Effector CD4-positive, alpha-beta T cell (primary cell): ENCODE results near the gene TADA2A.
"Not testable (repeated sequence)": the region's sequence is repeated elsewhere in the genome, so short reads cannot be mapped to it uniquely, and the experiment has no call there.

Experiments
- DNase-seq: peaks from one replicate; pipeline ENCODE4 v3.0.0-alpha.2; 2020

Gene TADA2A

DNA sequence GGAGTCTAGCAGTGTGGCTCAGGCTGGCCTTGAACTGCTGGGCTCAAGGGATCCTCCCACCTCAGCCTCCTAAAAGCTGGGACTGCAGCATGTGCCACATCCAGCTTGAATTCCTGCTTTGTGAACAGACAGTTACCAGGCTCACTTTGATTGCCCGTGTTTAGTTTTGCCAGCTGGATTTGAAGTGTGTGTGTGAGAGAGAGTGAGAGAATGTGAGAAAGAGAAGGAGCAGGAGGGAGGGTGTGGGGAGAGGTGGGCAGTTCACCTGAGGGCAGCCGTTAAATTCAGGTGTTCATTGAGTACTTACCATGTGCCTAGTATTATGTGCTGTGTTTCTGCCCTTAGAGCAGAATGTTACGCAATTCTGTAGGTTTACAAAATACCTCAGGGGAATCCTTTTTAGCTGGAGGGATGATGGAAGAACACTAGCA, 87.7 kb downstream of the TADA2A start:
- no peak for DNase-seq

DNA sequence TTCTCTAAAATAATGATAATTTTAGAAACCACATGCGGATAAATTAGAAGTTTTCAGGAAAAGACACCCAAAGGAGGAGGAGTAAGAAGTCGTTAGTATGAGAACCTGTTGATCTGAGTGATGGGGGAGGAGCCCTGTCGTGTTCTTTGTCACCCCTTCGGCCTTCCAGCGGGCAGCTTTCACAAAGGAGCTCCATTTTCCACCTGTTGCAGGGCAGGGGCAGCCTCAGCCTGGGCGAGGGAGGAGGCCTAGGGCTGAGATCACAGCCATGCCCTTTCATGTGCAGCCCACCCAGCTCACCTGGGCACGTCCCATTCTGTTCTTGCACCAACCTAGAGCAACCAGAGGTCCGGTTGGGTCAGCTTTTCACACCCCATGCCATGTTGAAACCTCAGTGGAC, 88.3 kb downstream of the TADA2A start:
- no peak for DNase-seq

DNA sequence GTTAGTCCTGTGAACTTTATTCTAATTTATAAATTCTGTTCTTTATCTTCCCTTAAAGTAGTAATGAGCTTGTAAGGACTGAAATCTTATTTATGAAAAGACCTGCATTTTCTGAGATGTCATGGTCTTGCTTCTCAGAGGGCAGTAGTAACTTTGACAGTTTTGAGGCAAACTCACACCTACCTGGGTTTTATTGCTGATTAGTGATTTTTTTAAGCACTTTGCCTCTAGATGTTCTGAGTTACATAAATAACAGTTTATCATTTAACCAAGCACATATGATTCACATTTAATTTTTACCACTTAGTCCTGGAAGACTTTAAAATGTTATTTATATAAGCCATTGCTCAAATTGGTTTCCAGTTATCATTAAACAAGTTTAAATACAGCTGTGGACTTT, 93.7 kb downstream of the TADA2A start:
- no peak for DNase-seq

DNA sequence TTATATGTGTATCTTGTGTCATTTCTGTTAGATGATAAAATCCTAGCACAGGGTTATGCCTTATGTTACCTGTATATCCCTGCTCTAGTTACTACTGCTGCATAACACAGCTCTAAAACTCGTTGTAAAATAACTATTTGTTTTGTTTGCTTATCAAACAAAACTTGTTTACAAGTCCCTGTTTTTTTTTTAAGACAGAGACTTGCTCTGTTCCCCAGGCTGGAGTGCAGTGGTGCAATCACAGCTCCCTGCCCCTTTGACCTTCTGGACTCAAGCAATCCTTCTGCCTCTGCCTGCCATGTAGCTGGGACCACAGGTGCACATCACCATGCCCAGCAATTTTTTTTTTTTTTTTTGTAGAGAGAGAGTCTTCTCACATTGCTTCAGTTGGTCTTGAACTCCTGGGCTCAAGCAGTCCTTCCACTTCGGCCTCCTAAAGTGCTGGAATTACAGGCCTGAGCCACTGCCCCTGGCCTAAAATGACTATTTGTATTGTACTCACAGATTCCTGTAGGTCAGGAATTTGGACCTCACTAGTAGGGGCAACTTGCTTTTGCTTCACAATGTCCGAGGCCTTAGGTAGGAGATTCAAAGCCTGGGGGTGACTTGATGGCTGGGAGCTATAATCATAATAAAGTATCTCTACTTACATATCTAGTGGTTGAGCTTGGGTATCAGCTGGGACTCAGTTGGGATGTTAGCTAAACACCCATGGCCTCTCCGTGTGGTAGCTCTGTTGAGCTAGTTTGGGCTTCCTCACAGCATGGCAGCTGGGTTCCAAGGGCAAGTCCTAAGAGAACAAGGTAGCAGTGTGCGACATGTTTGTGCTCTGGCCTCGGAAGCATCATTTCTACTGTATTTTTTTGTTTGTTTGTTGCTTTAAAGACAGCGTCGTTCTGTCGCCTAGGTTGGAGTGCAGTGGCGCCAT, 95.6 kb downstream of the TADA2A start:
- no peak for DNase-seq

DNA sequence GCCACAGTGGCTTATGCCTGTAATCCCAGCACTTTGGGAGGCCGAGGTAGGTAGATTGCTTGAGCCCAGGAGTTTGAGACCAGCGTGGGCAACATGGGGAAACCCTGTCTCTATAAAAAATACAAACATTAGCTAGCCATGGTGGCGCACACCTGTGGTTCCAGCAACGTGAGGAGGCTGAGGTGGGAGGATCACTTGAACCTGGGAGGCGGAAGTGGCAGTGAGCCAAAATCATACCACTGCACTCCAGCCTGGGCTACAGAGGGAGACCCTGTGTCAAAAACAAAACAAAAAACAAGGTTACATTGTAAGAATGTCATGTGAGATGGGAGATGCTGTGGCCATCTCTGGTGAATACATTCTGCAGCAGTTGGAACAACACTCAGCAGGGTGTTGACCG, 96.5 kb downstream of the TADA2A start:
- DNase-seq: no peak

DNA sequence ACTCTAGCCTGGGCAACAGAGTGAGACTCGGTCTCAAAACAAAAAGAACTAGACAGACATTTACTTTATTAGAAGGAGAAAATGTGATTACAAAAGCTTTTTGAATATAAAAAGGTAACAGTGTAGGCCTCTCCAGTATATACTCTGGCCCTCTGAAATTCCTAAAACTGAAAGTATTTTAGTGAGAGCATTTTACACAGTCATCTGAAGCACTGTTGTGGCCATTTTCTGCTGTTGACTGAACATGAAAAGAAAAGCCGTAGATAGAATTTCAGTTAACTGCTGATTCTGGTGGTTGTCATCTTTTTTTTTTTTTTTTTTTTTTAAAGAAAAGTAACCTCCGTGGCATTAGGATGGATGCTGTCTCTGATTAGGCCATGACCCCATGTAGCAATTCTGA, 98.6 kb downstream of the TADA2A start:
- DNase-seq: no peak

DNA sequence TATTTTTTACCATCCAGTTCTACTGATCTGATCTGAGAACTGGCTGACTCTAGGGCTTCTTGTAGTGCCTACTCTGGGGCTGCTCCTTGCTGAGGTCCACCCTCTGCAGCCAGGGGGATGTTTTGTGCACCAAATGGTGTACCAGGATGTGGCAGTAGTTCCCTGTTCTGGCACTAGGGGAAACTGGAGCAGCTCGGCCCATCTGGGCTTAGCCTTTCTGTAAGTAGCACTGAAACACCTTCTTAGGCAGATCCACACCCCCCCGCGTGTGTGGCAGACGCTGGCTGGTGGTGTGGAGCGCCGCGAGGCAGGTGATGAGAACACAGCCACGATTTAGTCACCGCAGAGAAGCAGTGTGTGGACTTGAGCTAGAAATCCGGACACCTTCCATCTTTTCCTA, 100.0 kb downstream of the TADA2A start:
- no peak for DNase-seq

DNA sequence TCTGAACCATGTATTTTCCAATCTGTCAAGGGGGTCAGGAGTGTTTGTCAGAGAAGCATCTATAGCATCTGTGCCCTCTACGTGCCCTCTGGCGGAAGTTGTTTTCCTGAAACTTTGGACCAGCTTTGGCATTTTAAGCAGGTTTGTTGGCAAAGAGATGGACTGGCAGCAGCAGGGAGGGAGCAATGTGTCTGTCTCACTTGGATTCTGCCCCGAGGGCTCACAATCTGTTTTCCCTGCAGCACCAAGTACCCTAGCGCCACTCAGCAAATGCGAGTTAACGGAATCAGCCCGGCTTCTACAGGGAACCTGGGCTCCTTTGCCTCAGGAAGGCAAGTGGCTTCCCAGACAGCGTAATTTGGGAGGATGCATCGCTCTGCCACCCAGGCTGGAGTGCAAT, 100.4 kb downstream of the TADA2A start:
- DNase-seq: no peak

DNA sequence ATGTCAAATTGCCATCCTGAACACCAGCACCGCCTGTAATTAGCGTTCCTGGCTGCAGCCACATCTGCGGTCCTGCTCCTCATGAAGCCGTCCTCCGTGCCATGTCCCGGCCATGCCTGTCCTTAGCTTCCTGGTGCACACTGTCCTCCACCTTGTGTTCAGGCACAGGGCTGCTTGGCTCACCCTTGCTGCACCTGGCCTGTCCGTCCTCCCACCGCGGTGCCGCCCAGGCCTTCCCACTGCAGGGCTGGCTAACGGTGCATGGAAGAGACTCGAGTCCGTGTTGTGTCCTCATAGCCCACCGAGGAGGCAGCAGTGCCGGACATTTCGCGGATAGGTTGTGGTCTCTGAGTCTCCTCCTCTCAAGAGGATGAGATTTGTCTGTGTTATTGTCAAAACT, 103.4 kb downstream of the TADA2A start:
- no peak for DNase-seq

DNA sequence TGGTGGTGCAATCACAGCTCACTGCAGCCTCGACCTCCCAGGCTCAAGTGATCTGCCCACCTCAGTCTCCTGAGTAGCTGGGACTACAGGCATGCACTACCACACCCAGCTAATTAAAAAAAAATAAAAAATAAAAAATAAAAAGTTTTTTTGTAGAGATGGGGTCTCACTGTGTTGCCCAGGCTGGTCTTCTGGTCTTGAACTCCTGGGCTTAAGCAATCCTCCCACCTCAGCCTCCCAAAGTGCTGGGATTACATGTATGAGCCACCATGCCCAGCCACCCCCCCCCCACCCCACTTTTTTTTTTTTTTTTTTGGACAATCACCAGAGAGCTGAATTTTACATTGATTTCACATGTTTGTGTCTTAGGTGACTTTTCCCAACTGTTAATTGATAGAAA, 105.0 kb downstream of the TADA2A start:
- not testable (repeated sequence) for DNase-seq

DNA sequence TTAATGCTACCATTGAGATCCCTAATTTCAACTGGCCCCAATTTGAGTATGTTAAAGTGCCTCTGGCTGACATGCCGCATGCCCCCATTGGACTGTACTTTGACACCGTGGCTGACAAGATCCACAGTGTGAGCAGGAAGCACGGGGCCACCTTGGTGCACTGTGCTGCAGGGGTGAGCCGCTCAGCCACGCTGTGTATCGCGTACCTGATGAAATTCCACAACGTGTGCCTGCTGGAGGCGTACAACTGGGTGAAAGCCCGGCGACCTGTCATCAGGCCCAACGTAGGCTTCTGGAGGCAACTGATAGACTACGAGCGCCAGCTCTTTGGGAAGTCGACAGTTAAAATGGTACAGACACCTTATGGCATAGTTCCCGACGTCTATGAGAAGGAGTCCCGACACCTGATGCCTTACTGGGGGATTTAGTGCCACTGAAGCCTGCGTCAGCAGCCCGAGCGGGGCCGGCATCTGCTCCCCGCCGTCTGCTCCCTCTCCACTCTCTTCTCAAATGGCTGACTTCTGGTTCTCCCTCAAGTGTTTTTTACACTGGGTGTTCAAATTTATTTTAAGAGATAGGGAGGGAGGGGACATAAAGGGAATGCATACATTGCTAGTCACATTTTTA, 105.9 kb downstream of the TADA2A start:
- no peak for DNase-seq

DNA sequence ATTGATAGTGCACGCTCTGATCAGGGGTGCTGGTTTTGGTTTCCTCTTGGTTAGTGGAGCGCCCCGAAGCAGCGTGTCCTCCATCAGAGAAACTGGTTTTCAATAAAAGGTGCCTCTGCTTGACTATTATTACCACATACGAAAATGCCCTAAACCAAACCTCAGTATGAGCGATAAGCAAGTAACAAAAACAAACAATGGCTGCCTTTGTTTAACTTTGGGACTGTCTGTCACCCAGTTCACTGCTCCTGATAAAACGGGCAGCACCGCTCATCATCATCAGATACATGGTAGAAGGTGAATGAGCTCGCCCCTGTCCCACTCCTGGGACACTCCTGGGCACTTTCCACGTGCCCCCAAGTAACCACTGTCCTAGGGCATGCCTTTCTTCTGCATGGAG, 107.0 kb downstream of the TADA2A start:
- no peak for DNase-seq

DNA sequence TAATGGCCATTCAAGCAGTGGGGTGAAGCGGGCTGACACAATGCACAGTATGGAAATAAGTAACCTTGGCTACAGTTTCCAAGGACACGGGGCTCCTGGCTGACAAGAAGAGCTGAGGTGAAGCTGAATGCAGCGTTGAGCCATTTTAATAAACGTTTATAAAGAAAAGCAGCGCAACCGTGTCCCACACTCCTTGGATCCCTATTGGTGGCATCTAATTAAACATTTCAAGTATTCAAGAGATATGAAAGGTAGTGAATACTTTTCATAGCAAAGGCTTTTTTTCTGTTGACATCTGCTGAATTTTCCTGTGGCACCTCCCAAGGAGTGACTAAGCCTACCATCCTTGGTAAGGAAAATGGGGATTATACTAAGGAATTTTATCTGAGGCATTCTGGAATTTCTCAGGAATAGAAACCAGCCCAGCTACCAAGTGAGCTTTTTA, 109.5 kb downstream of the TADA2A start:
- DNase-seq: no peak

DNA sequence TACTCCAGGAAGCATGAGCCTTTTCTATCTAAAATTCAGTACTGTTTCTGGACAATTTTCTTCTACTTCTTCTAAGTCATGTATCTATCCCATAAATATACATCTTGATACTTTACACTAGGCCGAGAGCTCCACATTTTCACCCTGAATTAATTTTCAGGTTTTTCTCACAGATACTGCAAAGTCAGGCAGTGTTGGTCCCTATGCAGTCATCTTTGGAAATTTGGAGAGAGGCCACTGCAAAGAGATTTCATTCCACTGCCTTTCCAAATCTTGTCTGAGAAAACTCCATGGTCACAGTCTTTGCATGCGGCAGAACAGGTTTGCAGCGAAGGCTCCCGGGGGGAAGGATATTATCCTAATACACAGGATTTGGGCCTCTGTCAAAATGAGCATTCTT, 111.2 kb downstream of the TADA2A start:
- no peak for DNase-seq

DNA sequence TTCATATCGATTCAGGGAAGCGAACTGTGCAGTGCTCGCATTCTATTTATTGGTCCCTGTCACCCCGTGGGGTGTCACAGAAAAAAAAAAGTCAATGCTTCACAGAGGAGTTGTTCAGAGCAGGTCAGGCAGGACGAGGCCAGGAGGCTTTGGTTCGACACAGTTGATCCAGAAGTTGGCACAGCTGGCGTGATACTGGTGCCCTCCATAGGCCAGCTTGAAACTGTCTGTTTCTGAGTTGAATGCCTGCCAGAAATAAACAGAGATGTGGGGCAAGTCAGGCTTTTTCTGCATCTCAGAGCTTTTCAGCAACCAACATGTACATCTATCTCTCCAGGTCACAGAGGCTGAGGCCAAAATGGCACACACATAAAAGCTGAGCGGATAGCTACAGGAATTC, 112.1 kb downstream of the TADA2A start:
- no peak for DNase-seq

DNA sequence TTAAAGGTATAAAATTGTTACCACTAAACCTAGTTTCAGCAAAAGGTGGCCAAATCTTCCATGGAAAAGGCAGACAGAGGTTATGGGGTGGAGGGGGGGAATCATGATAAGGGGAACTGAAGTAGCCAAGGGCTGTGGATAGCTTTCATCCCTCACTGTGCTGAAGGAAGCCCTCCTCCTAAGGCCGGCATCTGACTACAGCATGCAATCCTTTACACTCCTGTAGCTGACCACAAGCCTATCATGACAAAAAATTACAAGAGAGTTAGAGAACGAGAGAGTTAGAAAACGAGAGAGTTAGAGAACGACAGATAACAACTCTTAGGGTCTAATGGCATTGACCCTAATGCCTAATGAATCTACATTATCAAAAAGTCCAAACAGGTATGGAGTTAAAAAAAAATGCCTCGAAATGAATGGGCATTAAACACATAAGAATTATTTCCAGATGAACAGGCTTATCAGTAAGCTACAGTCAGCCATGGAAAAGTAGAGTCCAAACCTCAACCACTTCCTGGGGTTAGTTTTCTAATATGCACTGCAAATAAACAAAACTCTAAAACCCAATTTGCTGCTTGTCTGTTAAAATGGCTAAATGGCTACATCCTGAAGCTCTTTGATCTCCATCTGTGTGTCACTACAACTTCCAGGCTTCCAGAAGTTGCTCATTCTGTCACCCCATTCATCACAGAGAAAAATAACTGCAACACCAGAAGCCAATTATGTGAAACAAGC, 112.7 kb downstream of the TADA2A start:
- DNase-seq: no peak

DNA sequence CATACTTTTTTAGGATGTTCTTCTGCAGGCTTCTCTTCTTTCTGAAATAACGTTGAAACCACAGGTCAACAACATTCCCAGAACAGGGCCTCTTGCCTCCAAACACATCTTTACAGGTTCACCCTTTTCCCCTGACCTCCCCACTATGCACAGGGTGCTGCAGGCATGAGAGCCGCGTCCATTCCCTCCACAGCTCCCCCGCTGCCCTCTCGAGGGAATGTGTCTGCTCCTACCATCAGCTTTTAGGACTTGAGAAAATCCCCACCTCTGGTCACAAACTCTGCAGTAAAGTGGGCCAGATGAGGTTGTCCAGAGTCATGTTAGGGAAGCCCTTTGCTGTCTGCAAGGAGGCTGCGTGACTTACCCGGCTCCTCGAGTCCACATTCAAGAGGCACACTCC, 113.5 kb downstream of the TADA2A start:
- DNase-seq: no peak

DNA sequence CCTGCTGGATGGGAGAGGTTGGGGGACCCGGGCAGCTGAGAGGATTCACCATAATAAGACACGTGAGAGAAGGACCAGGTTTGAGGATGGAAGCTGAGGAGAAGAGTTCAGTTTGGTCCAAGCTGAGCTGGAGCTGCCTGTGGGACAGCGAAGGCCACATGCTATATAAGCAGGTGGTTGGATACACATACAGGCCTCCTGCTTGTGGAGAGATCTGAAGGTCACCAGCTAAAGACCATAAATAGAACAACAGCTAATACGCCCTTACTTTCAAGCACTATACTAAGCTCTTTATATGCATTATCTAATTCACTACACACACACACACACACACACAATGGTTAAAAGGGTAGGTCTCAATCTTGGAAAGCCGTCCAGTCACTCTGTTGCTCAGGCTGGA, 115.1 kb downstream of the TADA2A start:
- no peak for DNase-seq

DNA sequence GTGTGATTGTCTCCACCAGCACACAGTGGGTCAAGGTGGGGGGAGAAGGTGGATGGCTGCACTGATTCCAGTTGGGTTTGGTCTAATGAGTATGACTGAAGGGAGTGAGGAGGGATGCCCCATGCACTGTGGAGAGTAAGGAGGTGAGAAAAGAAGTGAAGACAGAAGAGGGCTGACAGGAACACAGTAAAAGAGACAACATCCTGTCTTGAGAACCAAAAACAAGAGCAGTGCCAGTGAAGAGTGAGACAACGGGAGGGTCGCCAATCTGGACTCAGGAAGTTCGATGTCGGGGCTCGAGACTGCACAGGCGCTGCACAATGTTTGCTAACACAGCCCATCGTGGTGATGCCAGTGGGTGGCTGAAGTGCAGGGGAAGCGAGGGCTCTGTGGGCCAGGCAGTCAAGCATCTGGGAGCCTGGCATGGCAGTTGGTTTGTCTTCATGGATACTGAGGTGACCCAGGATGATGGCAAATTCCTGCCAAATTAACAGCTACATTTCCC, 117.1 kb downstream of the TADA2A start:
- no peak for DNase-seq

DNA sequence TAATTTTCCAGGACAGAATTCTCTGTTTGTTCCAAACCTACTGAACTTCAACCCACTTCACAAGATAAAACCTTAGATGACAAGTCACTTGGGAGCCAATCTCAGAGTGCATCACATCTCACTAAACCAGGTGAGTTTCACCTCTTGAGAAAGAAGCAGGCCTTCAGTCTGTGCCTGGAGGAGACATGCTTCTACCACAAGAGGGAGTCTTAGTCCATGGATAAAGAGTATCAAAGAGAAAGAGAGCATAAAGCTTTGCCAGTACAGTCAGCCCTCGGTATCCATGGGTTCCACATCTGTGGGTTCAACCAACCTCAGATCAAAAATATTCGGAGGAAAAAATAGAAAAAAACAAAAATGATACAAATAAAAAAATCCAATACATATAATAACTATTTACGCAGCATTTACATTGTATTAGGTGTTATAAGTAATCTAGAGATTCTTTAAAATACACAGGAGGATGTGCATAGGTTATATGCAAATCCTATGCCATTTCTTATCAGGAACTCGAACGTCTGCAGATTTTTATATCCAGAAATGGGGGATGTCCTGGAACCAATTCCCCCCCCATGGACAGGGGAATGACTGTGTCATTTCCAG, 120.7 kb downstream of the TADA2A start:
- no peak for DNase-seq
